Measurements from ENCODE around the gene CBLN1.
"Not testable (repeated sequence)": the region's sequence is repeated elsewhere in the genome, so short reads cannot be mapped to it uniquely, and the experiment has no call there.

Gene CBLN1

GRCh38 chr16:49277386-49277742, 4.3 kb downstream of the CBLN1 start:
- no peak for DNase-seq

DNA sequence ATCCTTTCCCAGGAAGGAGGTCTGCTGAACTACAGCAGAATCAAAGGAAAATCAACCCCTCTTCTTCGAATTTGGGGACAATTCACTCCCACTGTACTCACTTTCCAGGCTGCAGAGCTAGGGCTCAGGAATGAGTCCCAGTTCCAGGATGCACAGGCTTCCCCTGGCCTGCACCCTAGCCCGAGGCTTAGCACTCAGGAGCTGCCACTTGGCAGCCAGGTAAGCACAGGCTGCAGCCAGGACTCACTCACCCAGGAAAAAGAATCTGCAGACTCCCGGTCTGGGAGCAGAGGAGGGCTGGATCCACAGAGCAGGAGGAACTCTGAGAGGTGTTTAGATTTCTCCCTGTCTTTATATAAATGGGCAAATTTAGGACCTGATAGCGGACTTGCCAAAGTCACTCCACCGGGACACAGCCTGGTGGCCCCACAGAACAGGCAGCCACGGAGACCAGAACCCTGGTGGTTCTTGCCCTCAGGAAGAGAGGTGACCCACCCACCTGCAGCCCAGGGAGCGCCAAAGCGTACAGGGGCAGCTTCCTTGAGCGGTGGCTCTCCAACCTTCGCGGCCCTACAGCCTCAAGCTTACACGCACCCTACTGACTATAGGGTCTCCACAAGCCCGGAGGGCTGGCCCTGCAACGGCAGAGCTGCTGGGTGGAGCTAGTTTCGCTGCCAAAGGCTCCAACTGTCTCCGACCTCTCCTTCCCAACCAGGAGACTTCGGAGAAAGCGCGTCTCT, 4.8 kb downstream of the CBLN1 start:
- no peak for DNase-seq

DNA sequence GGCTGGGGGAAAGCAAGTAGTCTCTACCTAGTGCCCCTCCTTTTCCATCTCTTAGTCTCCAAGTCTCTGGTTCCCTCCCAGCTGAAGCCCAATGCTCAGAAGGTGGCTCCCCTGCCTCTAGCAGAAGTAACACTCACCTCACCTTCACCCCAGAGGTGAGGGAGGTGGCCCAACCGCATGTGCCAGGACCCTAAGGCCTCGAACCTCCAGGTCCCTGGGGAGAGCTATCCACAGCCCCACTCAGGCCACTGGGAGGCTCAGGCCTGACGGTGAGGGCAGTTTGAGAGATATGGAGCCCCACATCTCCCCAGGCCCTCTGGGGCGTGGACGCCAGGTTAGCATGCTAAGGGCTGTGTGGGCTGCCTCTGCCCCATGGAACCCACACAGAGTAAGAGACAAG, 5.8 kb downstream of the CBLN1 start:
- no peak for DNase-seq

GRCh38 chr16:49275050-49275730, 6.4 kb downstream of the CBLN1 start:
- DNase-seq = no peak

DNA sequence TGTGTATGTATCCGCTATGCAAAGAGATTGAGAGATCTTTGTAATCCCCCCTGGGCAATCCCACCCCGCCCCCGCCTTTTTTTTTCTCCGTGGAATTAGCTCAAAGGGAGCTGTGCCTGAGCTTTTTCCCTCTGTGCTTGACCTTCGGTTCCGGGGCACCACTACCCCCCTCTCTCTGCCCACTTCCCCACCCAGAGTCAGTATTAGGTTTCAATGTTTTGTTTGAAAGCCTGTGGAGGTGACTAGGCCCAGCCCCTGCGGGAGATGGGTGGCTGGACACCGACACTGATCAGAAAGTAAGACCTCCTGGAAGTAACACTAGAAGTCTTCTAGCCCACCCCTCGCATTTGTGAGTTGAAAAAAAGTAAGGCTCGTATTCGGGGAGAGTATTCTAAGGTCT, 7.0 kb downstream of the CBLN1 start:
- no peak for DNase-seq

GRCh38 chr16:49273771-49274170, 7.9 kb downstream of the CBLN1 start:
- DNase-seq = no peak

DNA sequence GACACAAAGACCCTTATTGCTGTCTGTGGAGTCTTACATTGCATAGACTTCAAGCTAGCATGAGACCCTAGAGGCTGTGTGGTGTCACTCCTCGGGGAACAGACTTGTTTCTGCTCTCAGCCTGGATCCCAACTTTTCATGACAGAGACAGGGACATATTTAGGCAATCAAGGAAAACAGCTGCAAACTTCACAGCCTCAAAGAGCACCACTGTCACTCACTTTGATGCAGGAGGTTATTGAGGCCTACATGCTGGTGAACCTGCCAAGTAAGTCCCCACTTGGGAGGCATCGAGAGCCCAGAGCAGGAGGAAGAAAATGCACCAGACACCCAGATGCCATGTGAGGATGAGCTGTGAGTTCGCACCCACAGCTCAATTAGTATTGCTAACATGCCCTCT, 10.3 kb downstream of the CBLN1 start:
- DNase-seq = no peak

- DNase-seq = no peak
Observed at GRCh38 chr16:49269201-49269600, 12.4 kb downstream of the CBLN1 start.

DNA sequence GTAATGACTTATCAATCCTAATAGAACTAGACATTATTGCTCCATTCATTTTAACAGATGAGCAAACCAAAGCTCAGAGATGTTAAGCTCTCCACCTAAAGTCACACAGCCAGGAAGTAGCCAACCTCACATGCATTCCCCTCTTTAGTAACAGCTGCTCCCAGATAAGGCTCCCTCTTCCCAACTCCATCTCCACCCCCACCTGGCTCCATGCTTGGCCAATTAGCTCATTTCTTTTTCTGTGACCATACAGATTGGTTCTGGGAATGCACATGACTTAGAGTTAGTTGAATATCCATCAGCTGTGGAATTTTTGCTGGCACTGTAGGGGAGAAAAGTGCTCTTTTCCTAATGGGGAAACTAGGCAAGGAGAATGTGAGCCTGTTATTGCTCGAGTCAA, 13.0 kb downstream of the CBLN1 start:
- no peak for DNase-seq

DNA sequence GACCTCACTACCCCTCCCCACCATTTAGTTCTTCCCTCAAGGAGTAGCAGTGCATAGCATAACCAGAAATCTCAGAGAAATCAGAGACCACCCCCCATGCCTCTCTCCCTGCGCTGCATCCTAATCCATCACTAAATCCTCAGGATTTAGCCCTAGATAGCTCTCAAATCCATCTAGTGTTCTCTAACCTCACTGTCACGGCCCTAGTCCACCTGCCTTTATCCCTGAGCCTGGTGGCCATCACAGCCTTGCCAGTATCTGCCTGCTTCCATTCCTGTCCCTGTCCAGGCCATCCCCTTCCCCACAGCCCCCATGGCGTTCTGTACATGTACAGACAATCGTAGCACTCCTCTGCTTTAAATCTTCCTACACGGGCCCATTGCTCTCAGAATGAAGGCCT, 19.1 kb downstream of the CBLN1 start:
- no peak for DNase-seq

DNA sequence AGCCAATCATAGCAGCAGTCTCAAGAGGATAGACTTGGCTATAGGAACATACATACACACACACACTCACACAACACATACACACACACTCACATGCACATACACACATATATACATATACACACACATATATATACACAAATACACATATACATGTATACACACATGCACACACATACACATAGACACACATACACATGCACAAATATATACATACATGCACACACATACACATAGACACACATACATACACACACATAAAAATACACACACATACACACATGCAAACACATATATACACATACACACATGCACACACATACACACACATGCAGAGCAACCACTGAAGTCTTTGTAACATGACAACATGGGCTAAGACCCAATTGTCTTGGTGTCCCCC, 19.7 kb downstream of the CBLN1 start:
- DNase-seq = no peak

DNA sequence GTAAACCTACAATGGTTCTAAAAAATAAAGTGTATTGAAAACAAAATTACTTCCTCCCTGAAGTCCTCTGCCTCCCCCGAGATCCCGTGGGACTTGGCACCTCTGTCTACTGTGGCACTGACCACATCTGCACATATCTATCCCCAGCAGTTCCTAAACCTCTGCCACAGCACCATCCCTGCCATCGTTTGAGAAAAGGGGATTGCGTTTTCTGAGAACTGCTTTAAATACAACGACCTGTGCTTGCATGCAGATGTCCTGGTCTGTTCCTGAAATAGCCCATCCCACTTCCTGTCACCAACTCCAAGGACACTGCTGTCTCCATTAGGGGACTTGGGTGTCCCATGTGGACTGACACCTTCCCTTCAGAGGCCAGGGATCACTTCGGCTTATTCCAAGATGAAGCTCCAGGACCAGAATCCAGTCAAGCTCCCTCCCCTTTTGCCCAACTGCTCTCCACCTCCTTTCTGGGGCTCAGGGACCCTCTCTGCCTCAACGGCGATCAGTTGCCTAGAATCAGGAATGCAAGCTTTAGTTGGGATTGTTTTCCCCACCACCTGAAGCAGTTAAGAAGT, 20.6 kb downstream of the CBLN1 start:
- no peak for DNase-seq

DNA sequence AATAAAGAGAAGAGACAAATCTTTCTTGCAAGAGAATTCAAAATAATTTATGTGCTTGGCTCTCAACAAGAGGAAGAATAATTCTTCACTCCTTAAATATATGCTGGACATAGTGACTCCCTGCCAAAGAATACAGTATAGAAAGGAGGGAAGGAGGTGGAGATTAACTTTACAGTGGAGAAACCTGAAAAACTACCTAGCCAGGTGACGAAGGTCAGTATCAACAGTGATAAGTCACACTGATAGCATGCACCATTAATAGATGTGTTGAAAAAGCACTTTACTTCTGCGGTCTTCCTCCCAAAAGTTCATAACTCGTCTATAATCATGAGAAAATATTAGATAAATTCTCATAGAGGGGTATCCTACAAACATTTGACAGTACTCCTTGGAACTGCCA, 21.4 kb downstream of the CBLN1 start:
- DNase-seq = no peak

DNA sequence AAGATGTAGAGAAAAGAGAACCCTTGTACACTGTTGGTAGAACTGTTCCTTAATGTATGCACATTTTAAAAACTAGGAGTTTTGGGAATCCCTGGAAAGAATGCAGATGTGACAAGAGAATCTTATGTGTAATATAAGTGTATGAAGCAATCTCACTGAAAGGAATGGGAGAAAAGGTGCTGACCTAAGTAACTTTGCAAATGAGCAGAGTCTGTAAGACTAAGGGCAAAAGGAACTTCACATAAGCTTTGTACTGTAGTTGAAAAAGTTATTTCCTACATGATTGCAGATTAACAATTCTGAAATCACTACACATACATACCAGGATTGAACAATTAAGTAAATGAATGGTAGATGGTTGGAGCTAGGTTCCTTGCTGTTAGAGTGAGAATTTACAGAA, 22.3 kb downstream of the CBLN1 start:
- DNase-seq = no peak

- DNase-seq = no peak
Observed at GRCh38 chr16:49250689-49251088, 30.9 kb downstream of the CBLN1 start.

DNA sequence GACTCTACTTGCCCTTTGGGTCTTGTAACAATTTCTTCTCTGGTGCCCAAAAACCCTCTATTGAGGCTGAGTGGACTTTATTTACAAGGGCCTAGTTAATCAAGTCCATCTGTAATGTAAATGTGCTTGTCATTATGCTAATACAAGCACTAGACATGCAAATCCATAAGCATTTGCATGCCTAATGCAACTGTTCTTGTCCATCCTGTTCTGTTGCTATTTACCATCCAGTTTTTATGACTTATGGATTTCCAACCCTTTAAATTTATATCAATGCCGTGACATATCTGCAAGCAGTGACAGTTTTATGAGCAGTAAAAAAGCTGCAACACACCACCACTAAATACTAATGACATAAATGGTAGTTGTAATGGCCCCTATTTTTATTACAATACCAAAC, 33.4 kb downstream of the CBLN1 start:
- no peak for DNase-seq

GRCh38 chr16:49236216-49236615, 45.4 kb downstream of the CBLN1 start:
- no peak for DNase-seq

DNA sequence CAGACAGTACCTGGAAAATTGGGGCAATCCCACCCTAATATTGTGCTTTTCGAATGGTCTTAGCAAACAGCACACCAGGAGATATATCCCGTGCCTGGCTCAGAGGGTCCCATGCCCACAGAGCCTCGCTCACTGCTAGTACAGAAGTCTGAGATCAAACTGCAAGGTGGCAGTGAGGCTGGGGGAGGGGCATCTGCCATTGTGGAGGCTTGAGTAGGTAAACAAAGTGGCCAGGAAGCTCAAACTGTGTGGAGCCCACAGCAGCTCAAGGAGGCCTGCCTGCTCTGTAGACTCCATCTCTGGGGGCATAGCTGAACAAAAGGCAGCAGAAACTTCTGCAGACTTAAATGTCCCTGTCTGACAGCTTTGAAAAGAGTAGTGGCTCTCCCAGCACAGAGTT, 53.3 kb downstream of the CBLN1 start:
- not testable (repeated sequence) for DNase-seq

Data from femur (tissue), 1 donor.